Mammary epithelial cell (primary cell): ENCODE measurements around the gene AGAP1.

Source experiments
- CTCF ChIP-seq, 2 donors: IDR thresholded peaks in 1 of 2; conservative IDR thresholded peaks in 1 of 2; 2 replicates each; pipeline ENCODE4 v1.5.1; 2011 to 2012; ENCODE audit warnings: inconsistent platforms in 2 of 2, low read length in 2 of 2, mild to moderate bottlenecking in 2 of 2, control low read depth in 1 of 2, low read depth in 1 of 2; ENCODE audit not compliant: insufficient read depth in 1 of 2; ENCODE audit errors: extremely low read depth in 1 of 2
- EZH2 ChIP-seq: IDR thresholded peaks from 2 replicates; pipeline ENCODE4 v1.6.1; 2012; ENCODE audit warnings: low read length, inconsistent platforms, borderline replicate concordance

- no peak for TF ChIP-seq EZH2
- peak; percentile 33 to 43 for TF ChIP-seq CTCF (conservative IDR thresholded peaks at IDR 0.05 in 1 of 2, IDR thresholded peaks at IDR 0.05 in 1 of 2; ENCODE audit: extremely low read depth in 1 of 2, insufficient read depth in 1 of 2, low read depth in 1 of 2, low read length in 2 of 2)
Observed at GRCh38 chr2:235740821-235741220, 247.0 kb downstream of the AGAP1 start.
